Gastroesophageal sphincter (tissue), 3 donors: ENCODE results near the gene LRRC3.

Experiments used
- EP300 ChIP-seq: sonication (generic); formaldehyde crosslinking; IDR thresholded peaks from one replicate; pipeline ENCODE4 v1.6.1; 2017; ENCODE audit warnings: antibody characterized with exemption, mild to moderate bottlenecking
- POLR2A ChIP-seq, 2 donors: fragments of 450-650 bp; IDR thresholded peaks; one replicate each; pipeline ENCODE4 v1.6.1; 2017; ENCODE audit warnings: antibody characterized with exemption in 2 of 2, mild to moderate bottlenecking in 2 of 2, moderate library complexity in 1 of 2
- POLR2AphosphoS5 ChIP-seq: sonication (generic); formaldehyde crosslinking; IDR thresholded peaks from one replicate; pipeline ENCODE4 v1.6.1; 2017; ENCODE audit warnings: antibody characterized with exemption
- TF ChIP-seq, protein P1 (sequence below), 4 experiments: fragments of 200-600 bp in 2 of 4; fragments of 450-650 bp in 2 of 4; sonication (generic) in 1 of 4; IDR thresholded peaks; one replicate each; pipeline ENCODE4 v1.5.1; 2017 to 2019; ENCODE audit warnings: antibody characterized with exemption in 4 of 4, mild to moderate bottlenecking in 2 of 4, moderate library complexity in 2 of 4

DNA sequence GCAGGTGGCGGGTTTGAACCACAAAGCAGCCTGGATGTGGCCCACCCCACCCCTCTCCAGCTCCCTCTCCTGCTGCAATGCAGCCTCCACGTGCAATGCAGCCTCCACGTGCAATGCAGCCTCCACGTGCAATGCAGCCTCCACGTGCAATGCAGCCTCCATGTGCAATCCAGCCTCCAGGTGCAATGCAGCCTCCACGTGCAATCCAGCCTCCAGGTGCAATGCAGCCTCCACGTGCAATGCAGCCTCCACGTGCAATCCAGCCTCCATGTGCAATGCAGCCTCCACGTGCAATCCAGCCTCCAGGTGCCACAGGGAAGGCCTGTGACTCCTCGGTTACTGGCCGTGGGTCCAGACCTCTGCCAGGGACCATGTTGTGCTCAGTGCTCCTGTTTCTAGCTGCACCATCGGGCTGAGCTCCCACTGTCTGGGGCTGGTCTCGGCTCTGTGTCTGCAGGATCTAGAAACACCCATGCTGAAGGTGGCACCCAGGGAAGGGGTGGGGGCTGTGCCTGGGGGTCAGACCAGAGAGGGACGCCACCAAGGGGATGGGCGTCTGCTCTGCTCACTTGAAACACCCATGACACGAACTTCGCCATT is 11.9 kb upstream of the LRRC3 start:
- no peak for TF ChIP-seq EP300
- TF ChIP-seq POLR2A (IDR thresholded peaks at IDR 0.05) = no peak
- TF ChIP-seq, protein P1, sequence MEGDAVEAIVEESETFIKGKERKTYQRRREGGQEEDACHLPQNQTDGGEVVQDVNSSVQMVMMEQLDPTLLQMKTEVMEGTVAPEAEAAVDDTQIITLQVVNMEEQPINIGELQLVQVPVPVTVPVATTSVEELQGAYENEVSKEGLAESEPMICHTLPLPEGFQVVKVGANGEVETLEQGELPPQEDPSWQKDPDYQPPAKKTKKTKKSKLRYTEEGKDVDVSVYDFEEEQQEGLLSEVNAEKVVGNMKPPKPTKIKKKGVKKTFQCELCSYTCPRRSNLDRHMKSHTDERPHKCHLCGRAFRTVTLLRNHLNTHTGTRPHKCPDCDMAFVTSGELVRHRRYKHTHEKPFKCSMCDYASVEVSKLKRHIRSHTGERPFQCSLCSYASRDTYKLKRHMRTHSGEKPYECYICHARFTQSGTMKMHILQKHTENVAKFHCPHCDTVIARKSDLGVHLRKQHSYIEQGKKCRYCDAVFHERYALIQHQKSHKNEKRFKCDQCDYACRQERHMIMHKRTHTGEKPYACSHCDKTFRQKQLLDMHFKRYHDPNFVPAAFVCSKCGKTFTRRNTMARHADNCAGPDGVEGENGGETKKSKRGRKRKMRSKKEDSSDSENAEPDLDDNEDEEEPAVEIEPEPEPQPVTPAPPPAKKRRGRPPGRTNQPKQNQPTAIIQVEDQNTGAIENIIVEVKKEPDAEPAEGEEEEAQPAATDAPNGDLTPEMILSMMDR (IDR thresholded peaks at IDR 0.05) = no peak
- no peak for TF ChIP-seq POLR2AphosphoS5
